Chondrocyte (in vitro differentiated cells): ENCODE data around the gene PRDM10. TPM values are rescaled to one million over a fixed set of nuclear protein-coding genes. Genes with fewer than 3 reads are reported as not detected.
"Not testable (repeated sequence)": the region's sequence is repeated elsewhere in the genome, so short reads cannot be mapped to it uniquely, and the experiment has no call there.

ENCODE experiments used
- DNase-seq: peaks from one replicate; pipeline ENCODE4 v3.0.0; 2021; ENCODE audit warnings: mixed read lengths, low spot score
- H3K27ac Mint-ChIP-seq: one replicate; pipeline ENCODE4 v1.8.0; 2021; ENCODE audit warnings: mild to moderate bottlenecking, moderate library complexity, mixed read lengths; ENCODE audit not compliant: unreplicated experiment
- H3K27me3 Mint-ChIP-seq: 2 replicates; pipeline ENCODE4 v1.8.0; 2021; ENCODE audit warnings: low read depth, mixed read lengths
- H3K36me3 Mint-ChIP-seq: 2 replicates; pipeline ENCODE4 v1.8.0; 2021; ENCODE audit warnings: low read depth, mixed read lengths
- H3K4me1 Mint-ChIP-seq: 2 replicates; pipeline ENCODE4 v1.8.0; 2021; ENCODE audit warnings: low read depth, mild to moderate bottlenecking, mixed read lengths
- H3K4me3 Mint-ChIP-seq: one replicate; pipeline ENCODE4 v1.8.0; 2021; ENCODE audit warnings: mild to moderate bottlenecking, moderate library complexity, mixed read lengths; ENCODE audit not compliant: unreplicated experiment
- H3K9me3 Mint-ChIP-seq: 2 replicates; pipeline ENCODE4 v1.8.0; 2021; ENCODE audit warnings: low read depth, mixed read lengths
- total RNA-seq: library from RNA; stranded (reverse); gene quantifications from 3 replicates; pipeline ENCODE4 v1.2.1, GENCODE V29; 2021
- TF ChIP-seq, protein P1 (sequence below): fragments of 200-600 bp; sonication (generic); IDR thresholded peaks from 2 replicates; pipeline ENCODE4 v1.5.0; 2021; ENCODE audit warnings: antibody characterized with exemption, mild to moderate bottlenecking, moderate library complexity

PRDM10 gene
- total RNA-seq, 1 donor from 2014 or later, result 8.2 TPM

DNA sequence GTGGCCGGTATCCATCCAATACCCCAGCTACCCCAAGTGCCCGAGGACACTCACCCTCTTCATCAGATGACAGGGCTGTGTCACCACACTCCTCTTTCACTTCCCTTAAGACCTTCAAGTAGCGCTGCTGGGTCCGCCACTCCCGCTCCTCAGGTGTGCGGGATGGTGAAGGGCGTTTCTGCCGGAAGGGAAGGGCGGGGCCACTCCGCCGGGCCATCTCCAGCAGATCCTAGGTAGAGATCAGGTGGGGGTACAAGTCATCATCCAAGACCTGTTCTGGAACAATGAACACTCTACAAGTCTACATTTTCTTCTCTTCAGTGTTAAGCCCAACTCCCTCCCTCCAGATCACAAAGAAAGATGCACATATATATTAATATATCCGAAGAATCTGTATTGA is 117.3 kb downstream of the PRDM10 start:
- TF ChIP-seq, protein P1, sequence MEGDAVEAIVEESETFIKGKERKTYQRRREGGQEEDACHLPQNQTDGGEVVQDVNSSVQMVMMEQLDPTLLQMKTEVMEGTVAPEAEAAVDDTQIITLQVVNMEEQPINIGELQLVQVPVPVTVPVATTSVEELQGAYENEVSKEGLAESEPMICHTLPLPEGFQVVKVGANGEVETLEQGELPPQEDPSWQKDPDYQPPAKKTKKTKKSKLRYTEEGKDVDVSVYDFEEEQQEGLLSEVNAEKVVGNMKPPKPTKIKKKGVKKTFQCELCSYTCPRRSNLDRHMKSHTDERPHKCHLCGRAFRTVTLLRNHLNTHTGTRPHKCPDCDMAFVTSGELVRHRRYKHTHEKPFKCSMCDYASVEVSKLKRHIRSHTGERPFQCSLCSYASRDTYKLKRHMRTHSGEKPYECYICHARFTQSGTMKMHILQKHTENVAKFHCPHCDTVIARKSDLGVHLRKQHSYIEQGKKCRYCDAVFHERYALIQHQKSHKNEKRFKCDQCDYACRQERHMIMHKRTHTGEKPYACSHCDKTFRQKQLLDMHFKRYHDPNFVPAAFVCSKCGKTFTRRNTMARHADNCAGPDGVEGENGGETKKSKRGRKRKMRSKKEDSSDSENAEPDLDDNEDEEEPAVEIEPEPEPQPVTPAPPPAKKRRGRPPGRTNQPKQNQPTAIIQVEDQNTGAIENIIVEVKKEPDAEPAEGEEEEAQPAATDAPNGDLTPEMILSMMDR, result no peak
- Mint-ChIP-seq H3K36me3 (peaks cover 49% of the 10 kb centered on the region), H3K4me1 (no peaks in the 10 kb centered on the region), H3K27me3 (no peaks in the 10 kb centered on the region), H3K27ac (no peak overlapping the region), H3K4me3 (no peak overlapping the region), H3K9me3 (no peaks in the 10 kb centered on the region)
- DNase-seq, result no peak

DNA sequence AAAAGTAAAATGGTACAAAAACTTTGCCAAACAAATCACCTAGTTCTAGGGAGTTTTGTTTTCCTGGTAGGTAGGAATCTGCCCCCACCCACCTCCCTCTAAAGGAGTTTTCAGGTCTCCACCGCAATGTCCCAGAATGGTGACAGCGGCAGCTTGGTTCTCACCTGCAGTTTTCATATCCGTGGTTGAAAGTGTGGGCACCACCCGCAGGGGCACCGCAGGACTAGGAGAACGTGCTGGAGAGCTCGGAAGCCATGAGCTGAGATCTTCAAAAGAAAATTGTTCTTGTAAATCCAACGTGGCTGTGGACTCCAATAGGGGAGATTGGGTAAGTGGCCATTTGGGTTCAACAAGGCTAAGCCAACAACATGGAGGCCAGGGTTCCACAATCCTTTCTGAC is 118.1 kb downstream of the PRDM10 start:
- TF ChIP-seq, protein P1, result no peak
- DNase-seq, result no peak
- Mint-ChIP-seq H3K27ac (no peak overlapping the region), H3K4me3 (no peak overlapping the region), H3K27me3 (no peaks in the 10 kb centered on the region), H3K36me3 (peaks cover 52% of the 10 kb centered on the region), H3K4me1 (no peaks in the 10 kb centered on the region), H3K9me3 (no peaks in the 10 kb centered on the region)

DNA sequence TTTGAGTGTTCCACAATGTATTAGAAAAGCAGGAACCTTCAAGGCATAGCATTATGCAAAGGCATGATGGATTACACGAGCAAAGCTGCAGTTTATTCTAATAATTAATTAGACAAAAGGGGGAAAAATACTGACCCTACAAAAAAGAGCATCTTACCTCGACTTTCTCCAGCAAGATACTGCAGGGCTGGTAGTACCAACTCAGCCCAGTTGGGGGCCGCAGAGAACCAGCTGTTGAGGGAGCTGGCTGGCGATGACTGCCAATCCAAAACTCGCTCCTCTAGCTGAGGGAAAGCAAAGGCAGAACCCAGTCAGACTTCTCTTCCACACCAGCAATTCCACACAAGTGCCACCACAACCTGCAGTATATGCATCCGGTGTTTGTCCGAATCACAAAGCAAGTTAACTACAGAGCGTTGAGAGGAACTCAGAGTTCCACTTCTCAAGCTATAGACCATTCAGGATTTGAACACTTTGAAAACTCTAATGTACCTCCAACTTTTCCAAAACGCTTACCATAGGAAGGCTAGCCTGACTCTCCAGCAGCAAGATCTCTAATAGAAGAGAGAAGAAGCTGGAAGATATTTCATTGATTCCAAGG is 121.0 kb downstream of the PRDM10 start:
- Mint-ChIP-seq H3K36me3 (peaks cover 55% of the 10 kb centered on the region), H3K9me3 (no peaks in the 10 kb centered on the region)
- DNase-seq, result no peak

GRCh38 chr11:129880311-129880710 is 122.3 kb downstream of the PRDM10 start:
- H3K9me3 Mint-ChIP-seq, result no peaks in the 10 kb centered on the region
- H3K27me3 Mint-ChIP-seq, result no peaks in the 10 kb centered on the region
- TF ChIP-seq, protein P1, result no peak
- no peaks in the 10 kb centered on the region for H3K4me1 Mint-ChIP-seq
- H3K36me3 Mint-ChIP-seq, result peaks cover 49% of the 10 kb centered on the region
- H3K27ac Mint-ChIP-seq, result no peak overlapping the region
- H3K4me3 Mint-ChIP-seq, result no peak overlapping the region
- no peak for DNase-seq

More for the DNA sequence above, 121.0 kb downstream of the PRDM10 start:
- no peaks in the 10 kb centered on the region for H3K27me3 Mint-ChIP-seq
- no peaks in the 10 kb centered on the region for H3K4me1 Mint-ChIP-seq
- TF ChIP-seq, protein P1, result peak; percentile 72
- H3K27ac Mint-ChIP-seq, result no peak overlapping the region
- no peak overlapping the region for H3K4me3 Mint-ChIP-seq

- Mint-ChIP-seq H3K27me3 (no peaks in the 10 kb centered on the region), H3K27ac (no peak overlapping the region), H3K36me3 (peaks cover 58% of the 10 kb centered on the region), H3K4me3 (no peak overlapping the region), H3K9me3 (no peaks in the 10 kb centered on the region), H3K4me1 (no peaks in the 10 kb centered on the region)
- DNase-seq, result no peak
- TF ChIP-seq, protein P1, result no peak
Observed at GRCh38 chr11:129871914-129872313, 130.7 kb downstream of the PRDM10 start.

- H3K27ac Mint-ChIP-seq, H3K9me3 Mint-ChIP-seq, H3K4me3 Mint-ChIP-seq, H3K27me3 Mint-ChIP-seq, DNase-seq, H3K4me1 Mint-ChIP-seq: not testable (repeated sequence)
- peaks cover 64% of the 10 kb centered on the region for H3K36me3 Mint-ChIP-seq
Observed at GRCh38 chr11:129868626-129869025, 134.0 kb downstream of the PRDM10 start.
